Cardiac fibroblast (primary cell): ENCODE data around the gene TIMM22.
"Not testable (repeated sequence)": the region's sequence is repeated elsewhere in the genome, so short reads cannot be mapped to it uniquely, and the experiment has no call there.

Experiments used
- DNase-seq, 2 donors: peaks; one replicate each; pipeline versions ENCODE4 v3.0.0 to v3.0.0-alpha.2; 2010; ENCODE audit warnings: low read depth in 2 of 2
- H3K4me3 ChIP-seq, 2 donors: replicated peaks in 1 of 2; 1 replicate in 1 of 2; 2 replicates in 1 of 2; pipeline ENCODE4 v1.5.1; 2011; ENCODE audit warnings: low read depth in 2 of 2, low read length in 2 of 2, mild to moderate bottlenecking in 2 of 2, moderate library complexity in 1 of 2
- CTCF ChIP-seq: IDR thresholded peaks from one replicate; pipeline ENCODE4 v1.5.1; 2011; ENCODE audit warnings: low read depth, mild to moderate bottlenecking, low read length, inconsistent platforms

The TIMM22 gene

GRCh38 chr17:988561-988960 is 8.4 kb upstream of the TIMM22 start:
- DNase-seq: no peak
- no peak for TF ChIP-seq CTCF
- H3K4me3 ChIP-seq: no peak overlapping the region

- no peak for TF ChIP-seq CTCF
- H3K4me3 ChIP-seq: no peak overlapping the region
- DNase-seq: no peak
Measured at GRCh38 chr17:992933-993332, 4.0 kb upstream of the TIMM22 start.

- not testable (repeated sequence) for H3K4me3 ChIP-seq, DNase-seq
Measured at GRCh38 chr17:995324-995723, 1.6 kb upstream of the TIMM22 start.

GRCh38 chr17:998111-998510 is 1.2 kb downstream of the TIMM22 start:
- peak overlapping the region; percentile 87 to 100 for H3K4me3 ChIP-seq
- no peak for DNase-seq
- no peak for TF ChIP-seq CTCF

- peak; percentile 61 to 80 for DNase-seq
- no peak for TF ChIP-seq CTCF
- no peak overlapping the region for H3K4me3 ChIP-seq
Measured at GRCh38 chr17:1000597-1001461, 3.9 kb downstream of the TIMM22 start.

GRCh38 chr17:1001640-1002411 is 4.9 kb downstream of the TIMM22 start:
- no peak overlapping the region for H3K4me3 ChIP-seq
- TF ChIP-seq CTCF: no peak
- DNase-seq: peak; percentile 59 to 78

- no peak for TF ChIP-seq CTCF
- H3K4me3 ChIP-seq: no peak overlapping the region
- DNase-seq: peak; percentile 43 to 78
Measured at GRCh38 chr17:1002412-1002753, 5.5 kb downstream of the TIMM22 start.
